C4-2B (cell line): ENCODE measurements around the gene OGA.

ENCODE experiments used
- CTCF ChIP-seq: fragments of 450-650 bp; conservative IDR thresholded peaks from 2 replicates; pipeline ENCODE4 v1.5.1; 2017; ENCODE audit warnings: mild to moderate bottlenecking
- ZFX ChIP-seq: fragments of 450-650 bp; IDR thresholded peaks from 2 replicates; pipeline ENCODE4 v1.6.1; 2017

- no peak for TF ChIP-seq CTCF
- TF ChIP-seq ZFX, result no peak
Observed at GRCh38 chr10:101858723-101859500, 40.7 kb upstream of the OGA start.
